GF-D8 (cell line): ENCODE measurements around the gene FANCF.

Experiments
- DNase-seq: peaks from one replicate; lab custom pipeline; 2025; lab: John Stamatoyannopoulos, UW

FANCF gene

GRCh38 chr11:22624742-22625447 lies 728 bp downstream of the FANCF start:
- DNase-seq, result no peak

- no peak for DNase-seq
These were observed 7.8 kb downstream of the FANCF start for GRCh38 chr11:22617868-22618267.

GRCh38 chr11:22603933-22604332 lies 21.7 kb downstream of the FANCF start:
- DNase-seq, result no peak

- DNase-seq, result no peak
These were observed 23.1 kb downstream of the FANCF start for GRCh38 chr11:22602504-22602903.

- no peak for DNase-seq
These were observed 26.2 kb downstream of the FANCF start for GRCh38 chr11:22599458-22599857.

- DNase-seq, result no peak
These were observed 28.6 kb downstream of the FANCF start for GRCh38 chr11:22597062-22597461.

- no peak for DNase-seq
These were observed 40.6 kb downstream of the FANCF start for GRCh38 chr11:22584976-22585375.

- DNase-seq, result no peak
These were observed 41.6 kb downstream of the FANCF start for GRCh38 chr11:22583963-22584492.

- no peak for DNase-seq
These were observed 43.5 kb downstream of the FANCF start for GRCh38 chr11:22582151-22582410.

- DNase-seq, result no peak
These were observed 44.1 kb downstream of the FANCF start for GRCh38 chr11:22581354-22582150.

GRCh38 chr11:22577854-22578253 lies 47.8 kb downstream of the FANCF start:
- no peak for DNase-seq
